ENCODE results near the gene MPIG6B. TPM values are rescaled to one million over a fixed set of nuclear protein-coding genes. Genes with fewer than 3 reads are reported as not detected.
A peak's percentile ranks its signal among the peaks of the same experiment; 100 is the strongest.

MPIG6B gene
- total RNA-seq, 4 donors from 2014 or later = not detected

DNA sequence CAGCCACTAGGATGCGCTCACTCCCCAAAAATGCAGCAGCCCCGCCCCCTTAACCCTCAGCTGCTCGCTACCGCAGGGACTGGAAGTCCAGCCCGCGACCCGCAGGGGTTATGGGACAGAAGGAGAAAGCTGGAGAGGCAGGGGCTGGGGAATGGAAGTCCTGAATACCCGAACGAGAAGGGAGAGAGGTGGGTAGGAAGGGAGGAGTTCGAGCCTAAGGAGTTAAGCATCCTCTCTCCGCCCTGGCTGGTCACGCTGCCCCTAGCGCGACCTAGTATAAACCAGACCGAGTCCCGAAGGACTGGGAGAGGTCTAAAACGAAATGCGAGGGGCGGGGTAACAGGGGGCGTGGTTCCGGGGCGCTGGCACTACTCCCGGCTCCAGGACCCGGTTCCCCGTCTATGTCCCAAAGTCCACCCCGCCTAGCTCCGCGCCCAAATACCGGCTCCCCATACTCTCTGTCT is 6.4 kb downstream of the MPIG6B start:
- peak overlapping the region; percentile 67 to 97 (median 85) for H3K4me3 ChIP-seq
- DNase-seq (ENCODE audit: low spot score in 2 of 2) = peak; percentile 94 to 96
- no peaks in the 10 kb centered on the region for H3K9me3 ChIP-seq
- peaks cover 0 to 66% (median 25%) of the 10 kb centered on the region in 4 donors for H3K4me1 ChIP-seq
- TF ChIP-seq POLR2A (IDR thresholded peaks at IDR 0.05) (peak; percentile 18 to 32), EP300 (IDR thresholded peaks at IDR 0.05) (peak; percentile 69 to 84)
- TF ChIP-seq, protein P1, sequence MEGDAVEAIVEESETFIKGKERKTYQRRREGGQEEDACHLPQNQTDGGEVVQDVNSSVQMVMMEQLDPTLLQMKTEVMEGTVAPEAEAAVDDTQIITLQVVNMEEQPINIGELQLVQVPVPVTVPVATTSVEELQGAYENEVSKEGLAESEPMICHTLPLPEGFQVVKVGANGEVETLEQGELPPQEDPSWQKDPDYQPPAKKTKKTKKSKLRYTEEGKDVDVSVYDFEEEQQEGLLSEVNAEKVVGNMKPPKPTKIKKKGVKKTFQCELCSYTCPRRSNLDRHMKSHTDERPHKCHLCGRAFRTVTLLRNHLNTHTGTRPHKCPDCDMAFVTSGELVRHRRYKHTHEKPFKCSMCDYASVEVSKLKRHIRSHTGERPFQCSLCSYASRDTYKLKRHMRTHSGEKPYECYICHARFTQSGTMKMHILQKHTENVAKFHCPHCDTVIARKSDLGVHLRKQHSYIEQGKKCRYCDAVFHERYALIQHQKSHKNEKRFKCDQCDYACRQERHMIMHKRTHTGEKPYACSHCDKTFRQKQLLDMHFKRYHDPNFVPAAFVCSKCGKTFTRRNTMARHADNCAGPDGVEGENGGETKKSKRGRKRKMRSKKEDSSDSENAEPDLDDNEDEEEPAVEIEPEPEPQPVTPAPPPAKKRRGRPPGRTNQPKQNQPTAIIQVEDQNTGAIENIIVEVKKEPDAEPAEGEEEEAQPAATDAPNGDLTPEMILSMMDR (IDR thresholded peaks at IDR 0.05) = peak in 2 of 5 experiments; percentile 42 to 85
- whole genome bisulfite sequencing, 2 donors = 1% methylated on average over 27 to 28 of the region's 29 CpGs
- H3K27ac ChIP-seq = peak overlapping the region; percentile 92 to 100 (median 98)
- peaks cover 0 to 66% (median 4%) of the 10 kb centered on the region in 3 donors for H3K36me3 ChIP-seq
- no peaks in the 10 kb centered on the region for H3K27me3 ChIP-seq

- Histone ChIP-seq H3K4me1 (peaks cover 0 to 70% (median 27%) of the 10 kb centered on the region in 4 donors), H3K4me3 (peak overlapping the region; percentile 67 to 97 (median 85)), H3K36me3 (peaks cover 0 to 65% (median 4%) of the 10 kb centered on the region in 3 donors), H3K27ac (peak overlapping the region; percentile 92 to 100 (median 98)), H3K27me3 (no peaks in the 10 kb centered on the region), H3K9me3 (no peaks in the 10 kb centered on the region)
- peak; percentile 92 to 93 for DNase-seq (ENCODE audit: low spot score in 2 of 2)
- peak; percentile 22 to 85 for TF ChIP-seq POLR2A (IDR thresholded peaks at IDR 0.05)
- TF ChIP-seq EP300 (IDR thresholded peaks at IDR 0.05) = peak in 1 of 2 donors; percentile 84
- TF ChIP-seq, protein P1 (IDR thresholded peaks at IDR 0.05) = no peak
- WGBS, 2 donors = 1 to 2% methylated on average over 29 to 30 of the region's 46 CpGs
Measured at GRCh38 chr6:31729979-31730630, 6.9 kb downstream of the MPIG6B start.

GRCh38 chr6:31730631-31731086 is 7.5 kb downstream of the MPIG6B start:
- TF ChIP-seq EP300 (IDR thresholded peaks at IDR 0.05) (no peak), POLR2A (IDR thresholded peaks at IDR 0.05) (no peak)
- TF ChIP-seq, protein P1 (IDR thresholded peaks at IDR 0.05) = no peak
- Histone ChIP-seq H3K4me1 (peaks cover 0 to 70% (median 27%) of the 10 kb centered on the region in 4 donors), H3K36me3 (peaks cover 0 to 59% (median 4%) of the 10 kb centered on the region in 3 donors), H3K9me3 (no peaks in the 10 kb centered on the region), H3K4me3 (peak overlapping the region in 2 of 4 donors; percentile 92 to 97), H3K27me3 (no peaks in the 10 kb centered on the region), H3K27ac (peak overlapping the region; percentile 92 to 100 (median 98))
- DNase-seq (ENCODE audit: low spot score in 2 of 2) = no peak
- 85 to 87% methylated on average over 11 of the region's 11 CpGs for WGBS, 2 donors

DNA sequence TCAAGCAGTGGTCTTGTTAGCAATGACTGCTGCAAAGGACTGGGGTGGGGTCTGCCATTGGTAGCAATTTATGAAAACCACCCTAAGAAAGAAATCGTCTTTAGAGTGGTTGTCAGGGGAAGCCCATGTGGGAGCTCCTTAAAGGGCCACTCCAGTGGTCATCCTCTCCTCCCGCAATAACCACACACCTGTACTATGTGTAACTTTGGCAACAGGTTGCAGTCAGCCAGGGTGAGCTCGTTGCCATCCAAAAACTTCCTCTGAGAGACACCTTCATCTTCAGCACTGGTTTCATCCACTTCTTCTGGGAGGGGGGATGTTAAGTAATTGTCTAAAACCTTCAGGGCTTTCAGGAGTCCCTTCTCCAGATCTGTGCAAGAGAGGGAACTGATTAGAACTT is 8.9 kb downstream of the MPIG6B start:
- Histone ChIP-seq H3K9me3 (no peaks in the 10 kb centered on the region), H3K4me3 (no peak overlapping the region), H3K36me3 (peaks cover 0 to 45% (median 4%) of the 10 kb centered on the region in 3 donors), H3K4me1 (peaks cover 0 to 66% (median 33%) of the 10 kb centered on the region in 4 donors), H3K27me3 (no peaks in the 10 kb centered on the region), H3K27ac (no peak overlapping the region)
- TF ChIP-seq, protein P1 (IDR thresholded peaks at IDR 0.05) = no peak
- no peak for TF ChIP-seq EP300 (IDR thresholded peaks at IDR 0.05)
- 73% methylated on average over 3 of the region's 3 CpGs for WGBS, 2 donors
- no peak for DNase-seq (ENCODE audit: low spot score in 2 of 2)

GRCh38 chr6:31733734-31734133 is 10.6 kb downstream of the MPIG6B start:
- no peak for DNase-seq (ENCODE audit: low spot score in 2 of 2)
- Histone ChIP-seq H3K4me3 (peak overlapping the region in 1 of 4 donors; percentile 64), H3K27ac (peak overlapping the region in 3 of 4 donors; percentile 91 to 94 (median 93)), H3K9me3 (no peaks in the 10 kb centered on the region), H3K27me3 (no peaks in the 10 kb centered on the region), H3K36me3 (peaks cover 0 to 35% (median 4%) of the 10 kb centered on the region in 3 donors), H3K4me1 (peaks cover 0 to 66% (median 35%) of the 10 kb centered on the region in 4 donors)
- TF ChIP-seq, protein P1 (IDR thresholded peaks at IDR 0.05) = no peak
- TF ChIP-seq EP300 (IDR thresholded peaks at IDR 0.05) (no peak), POLR2A (IDR thresholded peaks at IDR 0.05) (no peak)
- WGBS, 2 donors = 79 to 86% methylated on average over 4 of the region's 4 CpGs

Data from tibial nerve (tissue), 4 donors.